Measurements from ENCODE around the gene HAPLN3. TPM values are rescaled to one million over a fixed set of nuclear protein-coding genes. Genes with fewer than 3 reads are reported as not detected.

The HAPLN3 gene
- polyA plus RNA-seq, 1 of the 3 experiments (the other 2 are of a cell fraction), result 9.7 TPM

GRCh38 chr15:88843334-88843733 is 52.0 kb downstream of the HAPLN3 start:
- 76% methylated on average over 5 of the region's 21 CpGs for WGBS (ENCODE audit: low lambda C conversion rate)
- Histone ChIP-seq H3F3A (replicated peaks; ENCODE audit: insufficient read depth) (no peaks in the 10 kb centered on the region), H3K9me2 (no peaks in the 10 kb centered on the region), H3K79me2 (ENCODE audit: insufficient read depth) (no peaks in the 10 kb centered on the region), H3K4me1 (ENCODE audit: control insufficient read depth in 1 of 2, insufficient read depth in 2 of 2, low read depth in 1 of 2, low read length in 1 of 2) (no peaks in the 10 kb centered on the region), H2AFZ (ENCODE audit: low read depth) (no peak overlapping the region), H3K36me3 (replicated peaks in 1 of 2; ENCODE audit: control insufficient read depth in 1 of 2, insufficient read depth in 2 of 2, low read length in 1 of 2) (no peaks in the 10 kb centered on the region), H3K27ac (ENCODE audit: low read depth in 2 of 2, low read length in 1 of 2) (no peak overlapping the region), H3K4me2 (no peak overlapping the region), H3K9me3 (no peaks in the 10 kb centered on the region), H3K27me3 (ENCODE audit: insufficient read depth) (no peaks in the 10 kb centered on the region; the same call in 1 of the 2 replicates), H4K20me1 (ENCODE audit: insufficient read depth) (no peaks in the 10 kb centered on the region), H3K4me3 (ENCODE audit: low read depth in 2 of 2, low read length in 1 of 2) (no peak overlapping the region), H3K9ac (no peak overlapping the region)
- no peak for DNase-seq
- POLR2A ChIA-PET, result interaction anchor here (0.6 kb wide), 1 partner anchor 226 kb away, joined by 3 read pairs; no protein-coding TSS in a partner anchor
- TF ChIP-seq EP300 (IDR thresholded peaks at IDR 0.05; ENCODE audit: borderline replicate concordance in 1 of 2, low read depth in 1 of 2, low read length in 1 of 2) (no peak), YY1 (IDR thresholded peaks at IDR 0.05; ENCODE audit: low read depth) (no peak), FOXJ3 (CRISPR knock-in tag; IDR thresholded peaks at IDR 0.05) (no peak), RAD21 (IDR thresholded peaks at IDR 0.05; ENCODE audit: low read length) (no peak)
- CTCF ChIA-PET, result interaction anchor here (0.7 to 1.5 kb wide), 2 partner anchors 9 to 27 kb away, joined by 3 to 4 read pairs; no protein-coding TSS in a partner anchor

DNA sequence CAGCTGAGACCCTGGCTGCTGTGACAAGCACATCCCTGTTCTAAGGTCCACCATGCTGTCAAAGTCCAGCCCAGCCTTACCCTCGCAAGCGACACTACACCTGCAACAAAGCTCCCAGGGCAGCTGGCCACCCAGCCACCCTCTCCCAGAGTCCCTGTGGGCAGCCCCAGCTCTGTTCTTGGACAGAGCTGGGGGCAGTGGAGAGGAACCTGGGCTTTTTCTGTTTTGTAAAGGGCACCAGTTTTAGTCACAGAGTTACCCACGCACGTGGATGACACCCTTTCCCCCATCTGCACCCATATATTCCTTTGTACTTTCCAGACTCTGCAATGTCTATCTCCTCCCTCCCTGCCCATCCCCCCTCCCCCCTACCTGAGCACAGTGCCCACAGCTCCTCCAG is 53.2 kb downstream of the HAPLN3 start:
- H3K36me3 ChIP-seq (replicated peaks in 1 of 2; ENCODE audit: control insufficient read depth in 1 of 2, insufficient read depth in 2 of 2, low read length in 1 of 2), result no peaks in the 10 kb centered on the region
- no peaks in the 10 kb centered on the region for H4K20me1 ChIP-seq (ENCODE audit: insufficient read depth)
- no peaks in the 10 kb centered on the region; the same call in 1 of the 2 replicates for H3K27me3 ChIP-seq (ENCODE audit: insufficient read depth)
- no peaks in the 10 kb centered on the region for H3K79me2 ChIP-seq (ENCODE audit: insufficient read depth)
- H3K4me1 ChIP-seq (ENCODE audit: control insufficient read depth in 1 of 2, insufficient read depth in 2 of 2, low read depth in 1 of 2, low read length in 1 of 2), result no peaks in the 10 kb centered on the region
- ChIA-PET POLR2A (no interaction called here), CTCF (no interaction called here)
- H3F3A ChIP-seq (replicated peaks; ENCODE audit: insufficient read depth), result no peaks in the 10 kb centered on the region
- TF ChIP-seq FOXJ3 (CRISPR knock-in tag; IDR thresholded peaks at IDR 0.05), result no peak
- no peak for TF ChIP-seq REST (IDR thresholded peaks at IDR 0.05; ENCODE audit: low read depth, low read length)
- no peak for TF ChIP-seq SMC3 (IDR thresholded peaks at IDR 0.05; ENCODE audit: low read depth, low read length)
- 63% methylated on average over 2 of the region's 4 CpGs for WGBS (ENCODE audit: low lambda C conversion rate)
- H2AFZ ChIP-seq (ENCODE audit: low read depth), result no peak overlapping the region
- no peak for DNase-seq
- H3K9me2 ChIP-seq, result no peaks in the 10 kb centered on the region
- no peak overlapping the region for H3K27ac ChIP-seq (ENCODE audit: low read depth in 2 of 2, low read length in 1 of 2)
- no peak overlapping the region for H3K4me2 ChIP-seq
- no peak overlapping the region for H3K9ac ChIP-seq
- H3K4me3 ChIP-seq (ENCODE audit: low read depth in 2 of 2, low read length in 1 of 2), result no peak overlapping the region
- no peaks in the 10 kb centered on the region for H3K9me3 ChIP-seq

DNA sequence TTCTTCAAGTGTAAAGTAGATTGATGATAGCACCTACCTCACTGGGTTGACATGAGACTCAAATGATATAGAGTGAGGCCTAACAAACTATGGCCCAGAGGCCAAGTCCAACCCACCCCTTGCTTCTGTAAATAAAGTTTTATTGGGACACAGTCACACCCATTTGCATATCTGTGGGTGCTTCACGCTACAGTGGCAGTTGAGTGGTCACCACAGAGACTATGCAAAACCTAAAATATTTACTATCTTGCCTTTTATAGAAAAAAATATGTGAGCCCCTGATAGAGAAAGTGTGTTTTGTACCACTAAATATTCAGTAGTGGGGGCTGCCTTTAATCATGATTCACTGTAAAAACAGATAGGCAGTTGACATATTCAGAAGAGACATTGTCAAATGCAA is 54.1 kb downstream of the HAPLN3 start:
- no peak overlapping the region for H3K9ac ChIP-seq
- no peak overlapping the region for H3K27ac ChIP-seq (ENCODE audit: low read depth in 2 of 2, low read length in 1 of 2)
- H3K9me3 ChIP-seq, result no peaks in the 10 kb centered on the region
- no peaks in the 10 kb centered on the region for H3K9me2 ChIP-seq
- 67% methylated on average over 1 of the region's 1 CpG for WGBS (ENCODE audit: low lambda C conversion rate)
- DNase-seq, result no peak
- no peaks in the 10 kb centered on the region for H3F3A ChIP-seq (replicated peaks; ENCODE audit: insufficient read depth)
- H3K4me3 ChIP-seq (ENCODE audit: low read depth in 2 of 2, low read length in 1 of 2), result no peak overlapping the region
- H2AFZ ChIP-seq (ENCODE audit: low read depth), result no peak overlapping the region
- no peaks in the 10 kb centered on the region for H3K4me1 ChIP-seq (ENCODE audit: control insufficient read depth in 1 of 2, insufficient read depth in 2 of 2, low read depth in 1 of 2, low read length in 1 of 2)
- H3K36me3 ChIP-seq (replicated peaks in 1 of 2; ENCODE audit: control insufficient read depth in 1 of 2, insufficient read depth in 2 of 2, low read length in 1 of 2), result no peaks in the 10 kb centered on the region
- no peaks in the 10 kb centered on the region; the same call in 1 of the 2 replicates for H3K27me3 ChIP-seq (ENCODE audit: insufficient read depth)
- TF ChIP-seq IRF3 (IDR thresholded peaks at IDR 0.05; ENCODE audit: low read depth, low read length) (no peak), RCOR1 (IDR thresholded peaks at IDR 0.05; ENCODE audit: low read length) (no peak), RAD21 (IDR thresholded peaks at IDR 0.05; ENCODE audit: low read length) (no peak), FOXM1 (IDR thresholded peaks at IDR 0.05; ENCODE audit: low read depth) (no peak), TCF12 (IDR thresholded peaks at IDR 0.05) (no peak), EZH2phosphoT487 (IDR thresholded peaks at IDR 0.05; ENCODE audit: borderline replicate concordance, low read depth) (no peak), FOXJ3 (CRISPR knock-in tag; IDR thresholded peaks at IDR 0.05) (no peak), POLR2AphosphoS5 (IDR thresholded peaks at IDR 0.05; ENCODE audit: low read depth, low read length) (no peak), USF1 (IDR thresholded peaks at IDR 0.05; ENCODE audit: borderline replicate concordance, low read depth) (no peak), SMC3 (IDR thresholded peaks at IDR 0.05; ENCODE audit: low read depth, low read length) (no peak), TEAD4 (IDR thresholded peaks at IDR 0.05; ENCODE audit: borderline replicate concordance, insufficient read depth) (no peak), ELF1 (IDR thresholded peaks at IDR 0.05) (no peak)
- H3K4me2 ChIP-seq, result no peak overlapping the region
- no peaks in the 10 kb centered on the region for H4K20me1 ChIP-seq (ENCODE audit: insufficient read depth)
- ChIA-PET POLR2A (no interaction called here), CTCF (no interaction called here)
- no peaks in the 10 kb centered on the region for H3K79me2 ChIP-seq (ENCODE audit: insufficient read depth)

Data from SK-N-SH (cell line).